Dermis microvascular lymphatic vessel endothelial cell (primary cell): ENCODE data around the gene CDPF1. TPM values are rescaled to one million over a fixed set of nuclear protein-coding genes. Genes with fewer than 3 reads are reported as not detected.
A peak's percentile ranks its signal among the peaks of the same experiment; 100 is the strongest.

Source experiments
- DNase-seq, 2 donors: peaks; one replicate each; pipeline versions ENCODE4 v3.0.0 to v3.0.0-alpha.2; 2010; ENCODE audit warnings: low read depth in 2 of 2
- total RNA-seq: library from RNA; depleted of rRNA; stranded (reverse); fragments of >200 nt; gene quantifications from 2 replicates; pipeline ENCODE4 v1.2.1, GENCODE V29; 2014

Gene CDPF1
- total RNA-seq: 8.0 and 11.0 TPM in 2 replicates

- DNase-seq: peak; percentile 61 to 91
Measured at GRCh38 chr22:46250035-46250782, at the start of gene CDPF1. Gene CDPF1, minus strand, starts transcription at chr22:46250293. Its CDS starts 2,009 bp downstream, at chr22:46248284.

GRCh38 chr22:46299101-46299500 lies 49.0 kb upstream of the CDPF1 start:
- DNase-seq: no peak

GRCh38 chr22:46297151-46297812 lies 47.2 kb upstream of the CDPF1 start:
- peak in 1 of 2 donors; percentile 43 for DNase-seq

GRCh38 chr22:46296257-46297150 lies 46.4 kb upstream of the CDPF1 start, which contains the start of gene GTSE1:
Gene GTSE1, plus strand, starts transcription at chr22:46296870. Its CDS starts 531 bp downstream, at chr22:46297401.
- DNase-seq: peak; percentile 95 to 98

GRCh38 chr22:46295277-46295971 lies 45.3 kb upstream of the CDPF1 start:
- no peak for DNase-seq

GRCh38 chr22:46294784-46295183 lies 44.7 kb upstream of the CDPF1 start:
- DNase-seq: no peak

- no peak for DNase-seq
Measured at GRCh38 chr22:46293577-46294260, 43.6 kb upstream of the CDPF1 start.

GRCh38 chr22:46292732-46293131 lies 42.6 kb upstream of the CDPF1 start:
- no peak for DNase-seq

GRCh38 chr22:46292173-46292572 lies 42.1 kb upstream of the CDPF1 start:
- no peak for DNase-seq

GRCh38 chr22:46290843-46291785 lies 41.0 kb upstream of the CDPF1 start:
- DNase-seq: no peak

- no peak for DNase-seq
Measured at GRCh38 chr22:46290121-46290842, 40.2 kb upstream of the CDPF1 start.

- no peak for DNase-seq
Measured at GRCh38 chr22:46289244-46289891, 39.3 kb upstream of the CDPF1 start.

- no peak for DNase-seq
Measured at GRCh38 chr22:46288846-46289243, 38.8 kb upstream of the CDPF1 start.

- peak; percentile 40 to 55 for DNase-seq
Measured at GRCh38 chr22:46287873-46288751, 38.0 kb upstream of the CDPF1 start.

GRCh38 chr22:46286941-46287872 lies 37.1 kb upstream of the CDPF1 start:
- DNase-seq: no peak

- DNase-seq: no peak
Measured at GRCh38 chr22:46286006-46286405, 35.9 kb upstream of the CDPF1 start.
